ENCODE results near the gene OBSCN. TPM values are rescaled to one million over a fixed set of nuclear protein-coding genes. Genes with fewer than 3 reads are reported as not detected.

OBSCN gene
- total and polyA plus RNA-seq, 9 donors = 184 to 401 (median 297) TPM

DNA sequence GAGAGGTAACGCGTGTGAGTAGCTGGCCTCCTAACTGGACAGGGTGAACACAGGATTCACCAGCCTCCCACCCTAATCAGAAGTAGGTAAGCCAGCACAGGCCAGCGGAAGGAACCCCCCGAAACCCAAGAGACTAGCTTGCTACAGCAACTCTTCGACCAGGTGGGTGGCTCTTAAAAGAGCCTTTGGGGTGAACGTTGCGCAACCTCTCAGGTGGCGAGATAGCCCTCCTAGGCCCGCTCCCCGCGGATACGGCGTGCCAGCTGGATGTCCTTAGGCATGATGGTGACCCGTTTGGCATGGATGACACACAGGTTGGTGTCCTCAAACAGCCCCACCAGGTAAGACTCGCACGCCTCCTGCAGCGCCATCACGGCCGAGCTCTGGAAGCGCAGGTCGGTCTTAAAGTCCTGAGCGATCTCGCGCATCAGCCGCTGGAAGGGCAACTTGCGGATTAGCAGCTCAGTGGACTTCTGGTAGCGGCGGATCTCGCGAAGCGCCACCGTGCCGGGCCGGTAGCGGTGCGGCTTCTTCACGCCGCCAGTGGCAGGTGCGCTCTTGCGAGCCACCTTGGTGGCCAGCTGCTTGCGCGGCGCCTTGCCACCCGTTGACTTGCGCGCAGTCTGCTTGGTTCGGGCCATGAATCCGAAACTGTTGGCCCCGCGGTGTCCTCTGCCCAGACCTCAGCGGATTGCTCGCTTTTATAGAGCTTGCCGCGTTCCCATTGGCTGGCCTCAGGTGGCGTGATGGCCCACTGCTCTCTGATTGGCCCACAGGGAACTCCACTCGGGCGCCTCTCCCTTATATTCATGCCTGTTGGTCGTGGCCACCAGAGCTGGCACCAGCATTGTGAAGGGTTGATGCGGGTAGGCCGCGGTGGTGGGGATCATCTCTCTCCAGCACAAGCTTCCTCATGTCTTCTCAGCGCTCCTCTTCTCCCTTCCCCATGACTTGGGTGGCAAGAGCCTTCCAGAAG is 217.1 kb downstream of the OBSCN start:
- Histone ChIP-seq H3K36me3 (ENCODE audit: control insufficient read depth, insufficient read depth, low read length) (no peaks in the 10 kb centered on the region), H3K27me3 (ENCODE audit: control insufficient read depth, insufficient read depth, low read length) (peaks cover 9% of the 10 kb centered on the region)
- WGBS (ENCODE audit: insufficient coverage) = 96% methylated on average over 60 of the region's 62 CpGs

DNA sequence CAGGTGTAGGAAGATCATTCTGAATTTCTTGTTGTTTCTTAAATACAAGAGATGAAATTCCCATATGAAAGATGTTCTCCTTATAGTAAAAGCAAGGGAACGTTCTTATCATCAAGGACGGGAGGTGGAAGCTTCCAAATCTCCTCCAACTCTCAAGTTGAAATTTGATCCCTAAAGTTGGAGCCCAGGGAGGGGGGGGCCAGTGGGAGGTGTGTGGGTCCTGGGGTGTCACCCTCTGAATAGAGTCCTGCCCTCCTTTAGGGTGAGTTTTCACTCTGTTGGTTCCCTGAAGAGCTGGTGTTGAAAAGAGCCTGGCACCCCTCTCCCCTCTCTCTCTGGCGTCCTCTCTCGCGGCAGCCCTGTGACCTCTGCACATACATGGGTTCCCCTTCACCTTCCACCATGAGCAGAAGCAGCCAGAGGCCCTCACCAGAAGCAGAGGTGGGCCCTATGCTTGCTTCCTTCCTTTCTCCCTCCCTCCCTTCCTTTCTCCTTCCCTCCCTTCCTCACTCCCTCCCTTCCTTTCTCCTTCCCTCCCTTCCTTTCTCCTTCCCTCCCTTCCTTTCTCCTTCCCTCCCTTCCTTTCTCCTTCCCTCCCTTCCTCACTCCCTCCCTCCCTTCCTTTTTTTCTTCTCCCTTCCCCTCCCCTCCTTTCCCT is 218.8 kb downstream of the OBSCN start:
- Histone ChIP-seq H3K9me3 (replicated peaks; ENCODE audit: control insufficient read depth, low read depth, low read length) (no peaks in the 10 kb centered on the region), H3K27ac (ENCODE audit: low read length) (no peak overlapping the region), H3K36me3 (ENCODE audit: control insufficient read depth, insufficient read depth, low read length) (no peaks in the 10 kb centered on the region), H3K27me3 (ENCODE audit: control insufficient read depth, insufficient read depth, low read length) (peaks cover 11% of the 10 kb centered on the region), H3K4me1 (ENCODE audit: control insufficient read depth, insufficient read depth, low read length) (no peaks in the 10 kb centered on the region), H3K4me3 (ENCODE audit: low read length) (no peak overlapping the region)
- 65% methylated on average over 3 of the region's 5 CpGs for WGBS (ENCODE audit: insufficient coverage)
- no peak for DNase-seq

More for the DNA sequence above, 217.1 kb downstream of the OBSCN start:
- Histone ChIP-seq H3K27ac (ENCODE audit: low read length) (no peak overlapping the region), H3K4me3 (ENCODE audit: low read length) (no peak overlapping the region), H3K9me3 (replicated peaks; ENCODE audit: control insufficient read depth, low read depth, low read length) (no peaks in the 10 kb centered on the region), H3K4me1 (ENCODE audit: control insufficient read depth, insufficient read depth, low read length) (no peaks in the 10 kb centered on the region)
- DNase-seq = no peak

DNA sequence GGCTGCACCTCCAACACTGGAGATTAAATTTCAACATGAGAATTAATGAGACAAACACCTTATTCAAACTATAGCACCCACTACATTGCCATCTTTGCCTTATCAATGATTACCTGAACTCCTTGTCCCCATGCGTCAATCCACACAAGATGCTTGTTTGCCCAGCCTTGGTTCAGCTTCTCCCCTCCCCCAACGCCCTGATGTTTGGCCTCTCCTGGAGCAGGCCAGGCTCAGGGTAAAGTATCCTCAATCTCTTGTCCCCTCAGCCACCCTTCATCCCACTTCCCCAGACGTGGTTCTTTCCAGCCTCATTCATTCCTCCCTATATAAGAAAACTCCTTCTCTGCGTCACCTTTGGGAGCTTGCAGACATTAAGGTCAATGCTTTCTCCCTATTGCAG is 220.6 kb downstream of the OBSCN start:
- Histone ChIP-seq H3K27me3 (ENCODE audit: control insufficient read depth, insufficient read depth, low read length) (peaks cover 15% of the 10 kb centered on the region), H3K36me3 (ENCODE audit: control insufficient read depth, insufficient read depth, low read length) (no peaks in the 10 kb centered on the region), H3K9me3 (replicated peaks; ENCODE audit: control insufficient read depth, low read depth, low read length) (no peaks in the 10 kb centered on the region), H3K4me3 (ENCODE audit: low read length) (no peak overlapping the region), H3K4me1 (ENCODE audit: control insufficient read depth, insufficient read depth, low read length) (no peaks in the 10 kb centered on the region), H3K27ac (ENCODE audit: low read length) (no peak overlapping the region)
- 63% methylated on average over 4 of the region's 4 CpGs for WGBS (ENCODE audit: insufficient coverage)
- DNase-seq = no peak

Other genes with a start within 250 kb of the OBSCN start
- gene WNT3A, start 201.0 kb upstream of the OBSCN start, total RNA-seq = not detected
- gene WNT3A, start 201.0 kb upstream of the OBSCN start, polyA plus RNA-seq (ENCODE audit: insufficient read depth in 1 of 8, insufficient read length in 8 of 8, low replicate concordance in 1 of 8) = under 1 TPM in 1 of 8 donors, not detected in 7; 0.54 TPM
- 109 TPM for gene ARF1, start 125.3 kb upstream of the OBSCN start, total RNA-seq
- gene ARF1, start 125.3 kb upstream of the OBSCN start, polyA plus RNA-seq (ENCODE audit: insufficient read depth in 1 of 8, insufficient read length in 8 of 8, low replicate concordance in 1 of 8) = 100 to 1,000 TPM; 240 to 313 (median 291) TPM
- gene C1orf35, start 104.7 kb upstream of the OBSCN start, total RNA-seq = 11.8 TPM
- 10 to 100 TPM; 12.8 to 15.1 (median 13.5) TPM for gene C1orf35, start 104.7 kb upstream of the OBSCN start, polyA plus RNA-seq (ENCODE audit: insufficient read depth in 1 of 8, insufficient read length in 8 of 8, low replicate concordance in 1 of 8)
- 49.4 TPM for gene MRPL55, start 98.7 kb upstream of the OBSCN start, total RNA-seq
- 10 to 100 TPM; 28.6 to 37.0 (median 32.3) TPM for gene MRPL55, start 98.7 kb upstream of the OBSCN start, polyA plus RNA-seq (ENCODE audit: insufficient read depth in 1 of 8, insufficient read length in 8 of 8, low replicate concordance in 1 of 8)
- 170 TPM for gene GUK1, start 67.8 kb upstream of the OBSCN start, total RNA-seq
- 100 to 1,000 TPM; 137 to 180 (median 169) TPM for gene GUK1, start 67.8 kb upstream of the OBSCN start, polyA plus RNA-seq (ENCODE audit: insufficient read depth in 1 of 8, insufficient read length in 8 of 8, low replicate concordance in 1 of 8)
- gene GJC2, start 58.1 kb upstream of the OBSCN start, total RNA-seq = 1.6 TPM
- gene GJC2, start 58.1 kb upstream of the OBSCN start, polyA plus RNA-seq (ENCODE audit: insufficient read depth in 1 of 8, insufficient read length in 8 of 8, low replicate concordance in 1 of 8) = 1 to 10 TPM in 7 of 8 donors, under 1 TPM in 1; 0.94 to 1.5 (median 1.3) TPM
- gene IBA57, start 42.2 kb upstream of the OBSCN start, total RNA-seq = 5.2 TPM
- 1 to 10 TPM; 3.2 to 5.6 (median 4.5) TPM for gene IBA57, start 42.2 kb upstream of the OBSCN start, polyA plus RNA-seq (ENCODE audit: insufficient read depth in 1 of 8, insufficient read length in 8 of 8, low replicate concordance in 1 of 8)
- 5.2 TPM for gene TRIM11, start 198.8 kb downstream of the OBSCN start, total RNA-seq
- gene TRIM11, start 198.8 kb downstream of the OBSCN start, polyA plus RNA-seq (ENCODE audit: insufficient read depth in 1 of 8, insufficient read length in 8 of 8, low replicate concordance in 1 of 8) = 1 to 10 TPM; 7.0 to 9.3 (median 7.6) TPM
- 0.27 TPM for gene TRIM17, start 208.8 kb downstream of the OBSCN start, total RNA-seq
- gene TRIM17, start 208.8 kb downstream of the OBSCN start, polyA plus RNA-seq (ENCODE audit: insufficient read depth in 1 of 8, insufficient read length in 8 of 8, low replicate concordance in 1 of 8) = 1 to 10 TPM in 1 of 8 donors, under 1 TPM in 7; 0.31 to 1.0 (median 0.60) TPM

Measured in muscle of leg (tissue), 11 donors.